WTC11 (cell line): ENCODE data around the gene ACVR1B. TPM values are rescaled to one million over a fixed set of nuclear protein-coding genes. Genes with fewer than 3 reads are reported as not detected.

Experiments
- ATAC-seq: fragments of 200-7000 bp; cut with Tn5 transposase; 2 replicates; pipeline ENCODE4 v1.10.0; 2021; ENCODE audit warnings: mild to moderate bottlenecking, moderate library complexity
- CTCF ChIA-PET: fragments of 300-600 bp; sonication (Branson Sonifier 250); formaldehyde crosslinking; loops from one replicate; lab custom pipeline; 2021; ENCODE audit warnings: antibody characterized with exemption; lab: Charles Lee
- POLR2A ChIA-PET: fragments of 350-600 bp; sonication (Branson Sonifier 250); formaldehyde crosslinking; loops from one replicate; lab custom pipeline; 2021; ENCODE audit warnings: antibody characterized with exemption; lab: Charles Lee
- DNase-seq: peaks from one replicate; pipeline ENCODE4 v3.0.0; 2021; ENCODE audit warnings: low spot score
- H3K27ac Mint-ChIP-seq: 2 replicates; pipeline ENCODE4 v1.8.0; 2021; ENCODE audit warnings: mixed read lengths
- H3K27me3 Mint-ChIP-seq: 2 replicates; pipeline ENCODE4 v1.8.0; 2021; ENCODE audit warnings: low read depth, mild to moderate bottlenecking, moderate library complexity, mixed read lengths
- H3K36me3 Mint-ChIP-seq: 2 replicates; pipeline ENCODE4 v1.8.0; 2021; ENCODE audit warnings: mixed read lengths
- H3K4me1 Mint-ChIP-seq: 2 replicates; pipeline ENCODE4 v1.8.0; 2022; ENCODE audit warnings: mixed read lengths
- H3K4me3 Mint-ChIP-seq: 2 replicates; pipeline ENCODE4 v1.8.0; 2021; ENCODE audit warnings: mild to moderate bottlenecking, moderate library complexity, mixed read lengths
- H3K9me3 Mint-ChIP-seq: 2 replicates; pipeline ENCODE4 v1.8.0; 2021; ENCODE audit warnings: mixed read lengths
- CDX4 ChIP-seq: fragments of 250-450 bp; sonication (Bioruptor Pico); IDR thresholded peaks from 2 replicates; pipeline ENCODE4 v1.9.0; 2021; ENCODE audit warnings: moderate library complexity, mild to moderate bottlenecking, inconsistent platforms, borderline replicate concordance
- FOXP1 ChIP-seq: sonication (generic); formaldehyde crosslinking; IDR thresholded peaks from 2 replicates; pipeline ENCODE4 v1.8.0; 2022; ENCODE audit warnings: missing genetic modification reagents, mild to moderate bottlenecking, moderate library complexity, borderline replicate concordance
- NFE2L1 ChIP-seq: sonication (generic); formaldehyde crosslinking; IDR thresholded peaks from 2 replicates; pipeline ENCODE4 v1.8.1; 2023; ENCODE audit warnings: missing genetic modification reagents
- RELA ChIP-seq: sonication (generic); formaldehyde crosslinking; IDR thresholded peaks from 2 replicates; pipeline ENCODE4 v1.8.1; 2022; ENCODE audit warnings: missing genetic modification reagents, mild to moderate bottlenecking, borderline replicate concordance
- SP1 ChIP-seq: sonication (generic); formaldehyde crosslinking; conservative IDR thresholded peaks from 2 replicates; pipeline ENCODE4 v1.8.1; 2022; ENCODE audit warnings: missing genetic modification reagents
- TCF7 ChIP-seq: sonication (generic); formaldehyde crosslinking; IDR thresholded peaks from 2 replicates; pipeline ENCODE4 v1.8.0; 2022; ENCODE audit warnings: mild to moderate bottlenecking, low read depth, missing genetic modification reagents, moderate library complexity
- TEAD1 ChIP-seq: sonication (generic); formaldehyde crosslinking; IDR thresholded peaks from 2 replicates; pipeline ENCODE4 v1.8.0; 2022; ENCODE audit warnings: mild to moderate bottlenecking, missing genetic modification reagents
- TEAD4 ChIP-seq: sonication (generic); formaldehyde crosslinking; IDR thresholded peaks from 2 replicates; pipeline ENCODE4 v1.8.0; 2022; ENCODE audit warnings: mild to moderate bottlenecking, missing genetic modification reagents
- USF1 ChIP-seq: sonication (generic); formaldehyde crosslinking; IDR thresholded peaks from 2 replicates; pipeline ENCODE4 v1.8.0; 2022; ENCODE audit warnings: mild to moderate bottlenecking, missing genetic modification reagents
- ZBTB21 ChIP-seq: sonication (generic); formaldehyde crosslinking; IDR thresholded peaks from 2 replicates; pipeline ENCODE4 v1.8.1; 2023; ENCODE audit warnings: mild to moderate bottlenecking, missing genetic modification reagents, borderline replicate concordance
- ZNF121 ChIP-seq: sonication (generic); formaldehyde crosslinking; IDR thresholded peaks from 2 replicates; pipeline ENCODE4 v1.8.0; 2023; ENCODE audit warnings: missing genetic modification reagents
- ZNF317 ChIP-seq: sonication (generic); formaldehyde crosslinking; IDR thresholded peaks from 2 replicates; pipeline ENCODE4 v1.8.1; 2023; ENCODE audit warnings: low read depth, mild to moderate bottlenecking, moderate library complexity, missing genetic modification reagents, borderline replicate concordance
- ZNF671 ChIP-seq: fragments of 250-450 bp; sonication (Bioruptor Pico); IDR thresholded peaks from 2 replicates; pipeline ENCODE4 v1.8.0; 2021; ENCODE audit warnings: mild to moderate bottlenecking
- total RNA-seq: library from RNA; stranded (reverse); gene quantifications from 3 replicates; pipeline ENCODE4 v1.2.3, GENCODE V29; 2021
- TF ChIP-seq, protein P1 (sequence below): sonication (generic); formaldehyde crosslinking; conservative IDR thresholded peaks from 2 replicates; pipeline ENCODE4 v1.8.1; 2022; ENCODE audit warnings: mild to moderate bottlenecking, missing genetic modification reagents
- TF ChIP-seq, protein P2 (sequence below): sonication (generic); formaldehyde crosslinking; IDR thresholded peaks from 2 replicates; pipeline ENCODE4 v1.8.0; 2023; ENCODE audit warnings: missing genetic modification reagents
- TF ChIP-seq, protein P3 (sequence below): fragments of 200-600 bp; IDR thresholded peaks from 2 replicates; pipeline ENCODE4 v1.8.0; 2022; ENCODE audit warnings: antibody characterized with exemption

Gene ACVR1B
- total RNA-seq, 1 experiment from 2014 or later = 24.1 TPM

GRCh38 chr12:52018433-52019112, 67.1 kb downstream of the ACVR1B start (continued):
- TF ChIP-seq USF1 (CRISPR knock-in tag) (no peak), NFE2L1 (CRISPR knock-in tag) (no peak), CDX4 (CRISPR knock-in tag) (no peak), TEAD1 (no peak), ZNF671 (CRISPR knock-in tag) (no peak), RELA (no peak), TCF7 (CRISPR knock-in tag) (no peak), FOXP1 (no peak)
- TF ChIP-seq, protein P1, sequence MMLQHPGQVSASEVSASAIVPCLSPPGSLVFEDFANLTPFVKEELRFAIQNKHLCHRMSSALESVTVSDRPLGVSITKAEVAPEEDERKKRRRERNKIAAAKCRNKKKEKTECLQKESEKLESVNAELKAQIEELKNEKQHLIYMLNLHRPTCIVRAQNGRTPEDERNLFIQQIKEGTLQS (CRISPR knock-in tag) = no peak
- TF ChIP-seq, protein P2, sequence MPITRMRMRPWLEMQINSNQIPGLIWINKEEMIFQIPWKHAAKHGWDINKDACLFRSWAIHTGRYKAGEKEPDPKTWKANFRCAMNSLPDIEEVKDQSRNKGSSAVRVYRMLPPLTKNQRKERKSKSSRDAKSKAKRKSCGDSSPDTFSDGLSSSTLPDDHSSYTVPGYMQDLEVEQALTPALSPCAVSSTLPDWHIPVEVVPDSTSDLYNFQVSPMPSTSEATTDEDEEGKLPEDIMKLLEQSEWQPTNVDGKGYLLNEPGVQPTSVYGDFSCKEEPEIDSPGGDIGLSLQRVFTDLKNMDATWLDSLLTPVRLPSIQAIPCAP (CRISPR knock-in tag) = no peak
- TF ChIP-seq, protein P3, sequence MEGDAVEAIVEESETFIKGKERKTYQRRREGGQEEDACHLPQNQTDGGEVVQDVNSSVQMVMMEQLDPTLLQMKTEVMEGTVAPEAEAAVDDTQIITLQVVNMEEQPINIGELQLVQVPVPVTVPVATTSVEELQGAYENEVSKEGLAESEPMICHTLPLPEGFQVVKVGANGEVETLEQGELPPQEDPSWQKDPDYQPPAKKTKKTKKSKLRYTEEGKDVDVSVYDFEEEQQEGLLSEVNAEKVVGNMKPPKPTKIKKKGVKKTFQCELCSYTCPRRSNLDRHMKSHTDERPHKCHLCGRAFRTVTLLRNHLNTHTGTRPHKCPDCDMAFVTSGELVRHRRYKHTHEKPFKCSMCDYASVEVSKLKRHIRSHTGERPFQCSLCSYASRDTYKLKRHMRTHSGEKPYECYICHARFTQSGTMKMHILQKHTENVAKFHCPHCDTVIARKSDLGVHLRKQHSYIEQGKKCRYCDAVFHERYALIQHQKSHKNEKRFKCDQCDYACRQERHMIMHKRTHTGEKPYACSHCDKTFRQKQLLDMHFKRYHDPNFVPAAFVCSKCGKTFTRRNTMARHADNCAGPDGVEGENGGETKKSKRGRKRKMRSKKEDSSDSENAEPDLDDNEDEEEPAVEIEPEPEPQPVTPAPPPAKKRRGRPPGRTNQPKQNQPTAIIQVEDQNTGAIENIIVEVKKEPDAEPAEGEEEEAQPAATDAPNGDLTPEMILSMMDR = no peak

- no peak overlapping the region for H3K27ac Mint-ChIP-seq
- no peaks in the 10 kb centered on the region for H3K9me3 Mint-ChIP-seq
- H3K4me1 Mint-ChIP-seq = peaks cover 25% of the 10 kb centered on the region
- ChIA-PET POLR2A (no interaction called here), CTCF (interaction anchor here (0.5 to 21.1 kb wide), 12 partner anchors 13 to 138 kb away, joined by 3 to 1431 read pairs (median 8); partner anchors contain the start of genes ANKRD33 and TAMALIN)
- no peak overlapping the region for H3K4me3 Mint-ChIP-seq
- peaks cover 64% of the 10 kb centered on the region for H3K27me3 Mint-ChIP-seq
- ATAC-seq = no peak
- no peaks in the 10 kb centered on the region for H3K36me3 Mint-ChIP-seq
- no peak for DNase-seq
- TF ChIP-seq ZNF121 (no peak), CDX4 (CRISPR knock-in tag) (no peak), ZNF671 (CRISPR knock-in tag) (no peak), ZBTB21 (CRISPR knock-in tag) (no peak)
Observed at GRCh38 chr12:52019113-52019770, 67.7 kb downstream of the ACVR1B start.

- peak; percentile 87 for DNase-seq
- no peaks in the 10 kb centered on the region for H3K9me3 Mint-ChIP-seq
- ChIA-PET CTCF (interaction anchor here (0.6 to 21.1 kb wide), 31 partner anchors 9 to 200 kb away, joined by 3 to 1431 read pairs (median 4); partner anchors contain the start of genes ACVRL1, ANKRD33, FIGNL2 and NR4A1), POLR2A (interaction anchor here (0.7 to 1.1 kb wide), 4 partner anchors 9 to 16 kb away, joined by 3 read pairs; no protein-coding TSS in a partner anchor)
- H3K27me3 Mint-ChIP-seq = peaks cover 65% of the 10 kb centered on the region
- H3K27ac Mint-ChIP-seq = no peak overlapping the region
- no peaks in the 10 kb centered on the region for H3K36me3 Mint-ChIP-seq
- TF ChIP-seq SP1 (CRISPR knock-in tag) = 0 out of 2 replicates have a peak, but pooled peaks have one; percentile 27
- TF ChIP-seq USF1 (CRISPR knock-in tag) = no peak
- TF ChIP-seq ZNF317 (CRISPR knock-in tag) = no peak
- TF ChIP-seq, protein P3 = peak; percentile 78
- no peak for TF ChIP-seq TEAD4 (CRISPR knock-in tag)
- ATAC-seq = peak; percentile 71
- peaks cover 34% of the 10 kb centered on the region for H3K4me1 Mint-ChIP-seq
- peak overlapping the region; percentile 58 for H3K4me3 Mint-ChIP-seq
Observed at GRCh38 chr12:52020539-52021336, 69.2 kb downstream of the ACVR1B start.
